K562 (cell line): ENCODE results near the gene KCNK3. TPM values are rescaled to one million over a fixed set of nuclear protein-coding genes. Genes with fewer than 3 reads are reported as not detected.

Experiments
- BDP1 ChIP-seq: IDR thresholded peaks from 3 replicates; pipeline ENCODE4 v1.6.1; 2011; ENCODE audit not compliant: insufficient read length, insufficient read depth
- CBFA2T2 ChIP-seq: fragments of 450-650 bp; conservative IDR thresholded peaks from 2 replicates; pipeline ENCODE4 v1.6.1; 2017; ENCODE audit warnings: mild to moderate bottlenecking
- CBX3 ChIP-seq, 2 experiments: IDR thresholded peaks; 1 replicate in 1 of 2; 2 replicates in 1 of 2; pipeline ENCODE4 v1.6.1; 2012; ENCODE audit warnings: inconsistent platforms in 2 of 2, low read length in 2 of 2, borderline replicate concordance in 1 of 2, control low read depth in 1 of 2
- EP400 ChIP-seq: fragments of 450-650 bp; IDR thresholded peaks from 2 replicates; pipeline ENCODE4 v1.6.1; 2017; ENCODE audit warnings: antibody characterized with exemption, mild to moderate bottlenecking, moderate library complexity
- FOXJ2 ChIP-seq: fragments of 200-800 bp; sonication (Bioruptor generic); IDR thresholded peaks from 2 replicates; pipeline ENCODE4 v1.6.1; 2016; ENCODE audit warnings: missing genetic modification characterization, missing compliant biosample characterization
- JUN ChIP-seq, 2 experiments: sonication (generic) in 1 of 2; formaldehyde crosslinking in 1 of 2; IDR thresholded peaks; 2 replicates each; pipeline versions ENCODE4 v1.6.1 to v1.8.0; 2012 to 2022; ENCODE audit warnings: borderline replicate concordance in 2 of 2, mild to moderate bottlenecking in 2 of 2, improper control_type of control experiment in 1 of 2, low read depth in 1 of 2, low read length in 1 of 2, missing genetic modification reagents in 1 of 2
- MAZ ChIP-seq, 2 experiments: fragments of 450-650 bp in 1 of 2; sonication (generic) in 1 of 2; formaldehyde crosslinking; IDR thresholded peaks in 1 of 2; conservative IDR thresholded peaks in 1 of 2; 2 replicates each; pipeline versions ENCODE4 v1.4.0 to v1.5.0; 2020; ENCODE audit warnings: mild to moderate bottlenecking in 1 of 2, missing genetic modification reagents in 1 of 2
- MTA1 ChIP-seq: fragments of 450-650 bp; IDR thresholded peaks from 2 replicates; pipeline ENCODE4 v1.6.1; 2017; ENCODE audit warnings: borderline replicate concordance
- NRF1 ChIP-seq, 2 experiments: fragments of 450-650 bp; IDR thresholded peaks in 1 of 2; conservative IDR thresholded peaks in 1 of 2; 2 replicates each; pipeline ENCODE4 v1.6.1; 2014; ENCODE audit warnings: mild to moderate bottlenecking in 2 of 2
- NUFIP1 ChIP-seq: fragments of 450-650 bp; IDR thresholded peaks from 2 replicates; pipeline ENCODE4 v1.6.1; 2018; ENCODE audit not compliant: partially characterized antibody
- PCBP1 ChIP-seq: fragments of 200-400 bp; formaldehyde crosslinking; IDR thresholded peaks from 2 replicates; pipeline ENCODE4 v1.6.1; 2018; ENCODE audit warnings: mild to moderate bottlenecking, low read depth, low read length; ENCODE audit not compliant: poor library complexity, severe bottlenecking
- RBFOX2 ChIP-seq: fragments of 200-400 bp; formaldehyde crosslinking; IDR thresholded peaks from 2 replicates; pipeline ENCODE4 v1.6.1; 2017; ENCODE audit warnings: low read depth, mild to moderate bottlenecking, low read length, moderate library complexity
- U2AF2 ChIP-seq: fragments of 200-400 bp; formaldehyde crosslinking; optimal IDR thresholded peaks from 2 replicates; pipeline ENCODE3; 2017; ENCODE audit warnings: low read depth, mild to moderate bottlenecking, low read length
- ZKSCAN8 ChIP-seq: fragments of 200-800 bp; sonication (Bioruptor generic); IDR thresholded peaks from 2 replicates; pipeline ENCODE4 v1.6.1; 2016; ENCODE audit warnings: missing genetic modification characterization, missing compliant biosample characterization
- polyA plus RNA-seq, 8 experiments: library from polyadenylated mRNA; depleted of rRNA in 4 of 8; stranded (reverse) in 5 of 8; unstranded in 3 of 8; fragments of >200 nt; fragmentation: Nextera tagmentation in 2 of 8; fragmentation: Illumina TruSeq in 1 of 8; extraction: Ambion mirVana in 2 of 8; extraction: Trizol in 1 of 8; gene quantifications; 2 replicates each; pipeline versions ENCODE4 v1.2.1 to v1.2.3, GENCODE V29; 2011 to 2014; ENCODE audit warnings: inconsistent platforms in 1 of 8, missing spikeins in 1 of 8
- total RNA-seq, 7 experiments: library from RNA; depleted of rRNA in 6 of 7; stranded (reverse); fragments of >200 nt in 6 of 7; fragmentation: Illumina TruSeq in 2 of 7; extraction: Trizol in 2 of 7; gene quantifications; 2 replicates each; pipeline versions ENCODE4 v1.2.1 to v1.2.3, GENCODE V29; 2011 to 2021; ENCODE audit warnings: low replicate concordance in 1 of 7
- TF ChIP-seq, protein P1 (sequence below), 2 experiments: fragments of 450-650 bp; formaldehyde crosslinking in 1 of 2; IDR thresholded peaks; 2 replicates each; pipeline versions ENCODE4 v1.4.0 to v1.6.1; 2014 to 2020; ENCODE audit warnings: mild to moderate bottlenecking in 2 of 2, borderline replicate concordance in 1 of 2, low read depth in 1 of 2
- TF ChIP-seq, protein P2 (sequence below), 2 experiments: fragments of 450-650 bp; conservative IDR thresholded peaks; 2 replicates each; pipeline ENCODE4 v1.6.1; 2017; ENCODE audit warnings: mild to moderate bottlenecking in 2 of 2, moderate library complexity in 2 of 2

The KCNK3 gene
- total and polyA plus RNA-seq, 9 of the 15 experiments (the other 6 are each of a cell fraction or from before 2014, with no cell fraction given), result 0.01 to 0.20 (median 0.07) TPM; not detected in 5

GRCh38 chr2:26772064-26773001 is 79.8 kb downstream of the KCNK3 start (continued):
- TF ChIP-seq, protein P1, sequence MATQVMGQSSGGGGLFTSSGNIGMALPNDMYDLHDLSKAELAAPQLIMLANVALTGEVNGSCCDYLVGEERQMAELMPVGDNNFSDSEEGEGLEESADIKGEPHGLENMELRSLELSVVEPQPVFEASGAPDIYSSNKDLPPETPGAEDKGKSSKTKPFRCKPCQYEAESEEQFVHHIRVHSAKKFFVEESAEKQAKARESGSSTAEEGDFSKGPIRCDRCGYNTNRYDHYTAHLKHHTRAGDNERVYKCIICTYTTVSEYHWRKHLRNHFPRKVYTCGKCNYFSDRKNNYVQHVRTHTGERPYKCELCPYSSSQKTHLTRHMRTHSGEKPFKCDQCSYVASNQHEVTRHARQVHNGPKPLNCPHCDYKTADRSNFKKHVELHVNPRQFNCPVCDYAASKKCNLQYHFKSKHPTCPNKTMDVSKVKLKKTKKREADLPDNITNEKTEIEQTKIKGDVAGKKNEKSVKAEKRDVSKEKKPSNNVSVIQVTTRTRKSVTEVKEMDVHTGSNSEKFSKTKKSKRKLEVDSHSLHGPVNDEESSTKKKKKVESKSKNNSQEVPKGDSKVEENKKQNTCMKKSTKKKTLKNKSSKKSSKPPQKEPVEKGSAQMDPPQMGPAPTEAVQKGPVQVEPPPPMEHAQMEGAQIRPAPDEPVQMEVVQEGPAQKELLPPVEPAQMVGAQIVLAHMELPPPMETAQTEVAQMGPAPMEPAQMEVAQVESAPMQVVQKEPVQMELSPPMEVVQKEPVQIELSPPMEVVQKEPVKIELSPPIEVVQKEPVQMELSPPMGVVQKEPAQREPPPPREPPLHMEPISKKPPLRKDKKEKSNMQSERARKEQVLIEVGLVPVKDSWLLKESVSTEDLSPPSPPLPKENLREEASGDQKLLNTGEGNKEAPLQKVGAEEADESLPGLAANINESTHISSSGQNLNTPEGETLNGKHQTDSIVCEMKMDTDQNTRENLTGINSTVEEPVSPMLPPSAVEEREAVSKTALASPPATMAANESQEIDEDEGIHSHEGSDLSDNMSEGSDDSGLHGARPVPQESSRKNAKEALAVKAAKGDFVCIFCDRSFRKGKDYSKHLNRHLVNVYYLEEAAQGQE (IDR thresholded peaks at IDR 0.05; ENCODE audit: borderline replicate concordance), result peak; percentile 38
- TF ChIP-seq, protein P1 (CRISPR knock-in tag; IDR thresholded peaks at IDR 0.05; ENCODE audit: low read depth), result no peak
- TF ChIP-seq FOXJ2 (tag), result peak; percentile 87
- peak; percentile 44 to 50; a peak in 3 of 4 replicates for TF ChIP-seq NRF1 (conservative IDR thresholded peaks at IDR 0.05 in 1 of 2, IDR thresholded peaks at IDR 0.05 in 1 of 2)
- TF ChIP-seq EP400, result 0 out of 2 replicates have a peak, but pooled peaks have one; percentile 25
- TF ChIP-seq NUFIP1, result peak; percentile 26
- TF ChIP-seq PCBP1, result no peak
- TF ChIP-seq U2AF2, result no peak
- TF ChIP-seq ZKSCAN8, result no peak
- peak; percentile 25 for TF ChIP-seq CBFA2T2
- TF ChIP-seq MAZ (CRISPR knock-in tag; conservative IDR thresholded peaks at IDR 0.05 in 1 of 2, IDR thresholded peaks at IDR 0.05 in 1 of 2), result peak; percentile 49 to 66; a peak in 2 of 4 replicates
- peak; percentile 35; the same call in 1 of the 2 replicates for TF ChIP-seq RBFOX2
- TF ChIP-seq JUN (IDR thresholded peaks at IDR 0.05; ENCODE audit: borderline replicate concordance, low read depth, low read length), result 0 out of 2 replicates have a peak, but pooled peaks have one; percentile 17
- TF ChIP-seq JUN (CRISPR knock-in tag; IDR thresholded peaks at IDR 0.05; ENCODE audit: borderline replicate concordance), result no peak
- TF ChIP-seq, protein P2, sequence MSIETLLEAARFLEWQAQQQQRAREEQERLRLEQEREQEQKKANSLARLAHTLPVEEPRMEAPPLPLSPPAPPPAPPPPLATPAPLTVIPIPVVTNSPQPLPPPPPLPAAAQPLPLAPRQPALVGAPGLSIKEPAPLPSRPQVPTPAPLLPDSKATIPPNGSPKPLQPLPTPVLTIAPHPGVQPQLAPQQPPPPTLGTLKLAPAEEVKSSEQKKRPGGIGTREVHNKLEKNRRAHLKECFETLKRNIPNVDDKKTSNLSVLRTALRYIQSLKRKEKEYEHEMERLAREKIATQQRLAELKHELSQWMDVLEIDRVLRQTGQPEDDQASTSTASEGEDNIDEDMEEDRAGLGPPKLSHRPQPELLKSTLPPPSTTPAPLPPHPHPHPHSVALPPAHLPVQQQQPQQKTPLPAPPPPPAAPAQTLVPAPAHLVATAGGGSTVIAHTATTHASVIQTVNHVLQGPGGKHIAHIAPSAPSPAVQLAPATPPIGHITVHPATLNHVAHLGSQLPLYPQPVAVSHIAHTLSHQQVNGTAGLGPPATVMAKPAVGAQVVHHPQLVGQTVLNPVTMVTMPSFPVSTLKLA (conservative IDR thresholded peaks at IDR 0.05), result peak; percentile 48 to 60; a peak in 3 of 4 replicates
- no peak for TF ChIP-seq BDP1
- TF ChIP-seq MTA1, result no peak
- TF ChIP-seq CBX3 (IDR thresholded peaks at IDR 0.05; ENCODE audit: borderline replicate concordance in 1 of 2, low read length in 2 of 2), result peak in 1 of 2 experiments; percentile 8; a peak in 1 of 3 replicates
